Heart left ventricle (tissue), 16 donors: ENCODE results near the gene ATXN2. TPM values are rescaled to one million over a fixed set of nuclear protein-coding genes. Genes with fewer than 3 reads are reported as not detected.
"Not testable (repeated sequence)": the region's sequence is repeated elsewhere in the genome, so short reads cannot be mapped to it uniquely, and the experiment has no call there.

Experiments used
- ATAC-seq, 4 donors: fragments of 200-7000 bp; cut with Tn5 transposase; one replicate each; pipeline ENCODE4 v1.9.1; 2020 to 2022; ENCODE audit warnings: moderate library complexity in 4 of 4, mild to moderate bottlenecking in 3 of 4, moderate number of reproducible peaks in 1 of 4
- DNase-seq, 5 donors: peaks; one replicate each; pipeline ENCODE4 v3.0.0-alpha.2; 2020
- H3K27ac ChIP-seq, 12 donors: fragments of 200-600 bp; sonication (generic) in 4 of 12; one replicate each; pipeline versions ENCODE4 v1.5.0 to v1.8.0; 2016 to 2022; ENCODE audit warnings: mild to moderate bottlenecking in 2 of 12
- H3K27me3 ChIP-seq, 9 donors: fragments of 200-600 bp; sonication (generic) in 2 of 9; one replicate each; pipeline versions ENCODE4 v1.5.1 to v1.8.0; 2016 to 2022; ENCODE audit warnings: mild to moderate bottlenecking in 3 of 9
- H3K36me3 ChIP-seq, 9 donors: fragments of 200-600 bp; sonication (generic) in 2 of 9; one replicate each; pipeline versions ENCODE4 v1.5.0 to v1.8.0; 2018 to 2022; ENCODE audit warnings: mild to moderate bottlenecking in 2 of 9
- H3K4me1 ChIP-seq, 12 donors: fragments of 200-600 bp; sonication (generic) in 4 of 12; one replicate each; pipeline versions ENCODE4 v1.5.0 to v1.8.0; 2016 to 2022; ENCODE audit warnings: mild to moderate bottlenecking in 3 of 12
- H3K4me3 ChIP-seq, 12 donors: fragments of 200-600 bp; sonication (generic) in 4 of 12; one replicate each; pipeline versions ENCODE4 v1.5.0 to v1.8.0; 2017 to 2022; ENCODE audit warnings: mild to moderate bottlenecking in 9 of 12, moderate library complexity in 4 of 12
- H3K9me3 ChIP-seq, 12 donors: fragments of 200-600 bp; sonication (generic) in 4 of 12; one replicate each; pipeline versions ENCODE4 v1.5.0 to v1.8.0; 2016 to 2022; ENCODE audit warnings: mild to moderate bottlenecking in 1 of 12
- POLR2A ChIP-seq, 2 donors: fragments of 450-650 bp; IDR thresholded peaks; one replicate each; pipeline ENCODE4 v1.6.1; 2017; ENCODE audit warnings: antibody characterized with exemption in 2 of 2, mild to moderate bottlenecking in 2 of 2, moderate library complexity in 2 of 2
- WGBS, 4 donors: extraction: QIAGEN DNeasy Blood & Tissue Kit in 2 of 4; methylation state at CpG; one replicate each; pipeline versions ENCODE4 v1.1.5 to v1.1.7; 2013 to 2018; 5-methylcytosine and 5-hydroxymethylcytosine counted together
- intact Hi-C, 10 donors: fragments of 100-400 bp; cut with DNase I; formaldehyde crosslinking; loops; one replicate each; pipeline versions ENCODE4 v1.11.1 to v1.14.2; 2022
- polyA plus RNA-seq, 2 donors: library from polyadenylated mRNA; stranded (reverse); fragments of 200-250 nt; gene quantifications; one replicate each; pipeline ENCODE4 v1.2.3, GENCODE V29; 2013
- total RNA-seq, 9 donors: library from RNA; depleted of rRNA in 2 of 9; stranded (reverse); fragments of >200 nt in 2 of 9; fragmentation: NEBNext Ultra II Directional in 3 of 9; extraction: Animal tissue kit (Norgen Biotek cat#: 25700) in 3 of 9; gene quantifications; one replicate each; pipeline versions ENCODE4 v1.1.0 to v1.2.4, GENCODE V29; 2016 to 2023
- TF ChIP-seq, protein P1 (sequence below), 12 donors: fragments of 200-600 bp; sonication (generic) in 4 of 12; IDR thresholded peaks; one replicate each; pipeline versions ENCODE4 v1.5.0 to v1.8.0; 2018 to 2022; ENCODE audit warnings: antibody characterized with exemption in 12 of 12, mild to moderate bottlenecking in 5 of 12
- donor health status: ischemic (EF 13 %, LVEDD 7.1; RV severe dilation, severe dysfunction).
- donor health status: healthy with polysubstance abuse.
- donor health status: DM: no; HTN: yes; CAD: no.
- donor health status: DM: no; HTN: no; CAD: no.
- donor health status: ischemic (EF 25% LVEDD 6.9; RV normal size, moderate dysfunction).
- donor health status: ischemic (EF 25% LVEDD 5.7; RV mildly dilated, moderate dysfunction).
- donor health status: healthy.
- donor health status: DM: yes; HTN: yes; CAD: no.
- donor health status: ischemic (EF 35%, LVEDD 5.7; RV mildly dilated, moderate dysfunction).
- donor health status: nonischemic (EF 11% LVEDD 7.7; RV severe dilation, severe dysfunction).
- donor health status: DM: yes; HTN: yes; CAD: no.
- donor health status: PGD.
- donor health status: ischemic (EF 29% LVEDD 5.4; RV normal size, mild dysfunction).
- donor health status: nonischemic (EF 23%, LVEDD 6.1; RV moderate dilation, normal function).

The ATXN2 gene
- total and polyA plus RNA-seq, 11 donors = 23.6 to 59.3 (median 46.8) TPM

DNA sequence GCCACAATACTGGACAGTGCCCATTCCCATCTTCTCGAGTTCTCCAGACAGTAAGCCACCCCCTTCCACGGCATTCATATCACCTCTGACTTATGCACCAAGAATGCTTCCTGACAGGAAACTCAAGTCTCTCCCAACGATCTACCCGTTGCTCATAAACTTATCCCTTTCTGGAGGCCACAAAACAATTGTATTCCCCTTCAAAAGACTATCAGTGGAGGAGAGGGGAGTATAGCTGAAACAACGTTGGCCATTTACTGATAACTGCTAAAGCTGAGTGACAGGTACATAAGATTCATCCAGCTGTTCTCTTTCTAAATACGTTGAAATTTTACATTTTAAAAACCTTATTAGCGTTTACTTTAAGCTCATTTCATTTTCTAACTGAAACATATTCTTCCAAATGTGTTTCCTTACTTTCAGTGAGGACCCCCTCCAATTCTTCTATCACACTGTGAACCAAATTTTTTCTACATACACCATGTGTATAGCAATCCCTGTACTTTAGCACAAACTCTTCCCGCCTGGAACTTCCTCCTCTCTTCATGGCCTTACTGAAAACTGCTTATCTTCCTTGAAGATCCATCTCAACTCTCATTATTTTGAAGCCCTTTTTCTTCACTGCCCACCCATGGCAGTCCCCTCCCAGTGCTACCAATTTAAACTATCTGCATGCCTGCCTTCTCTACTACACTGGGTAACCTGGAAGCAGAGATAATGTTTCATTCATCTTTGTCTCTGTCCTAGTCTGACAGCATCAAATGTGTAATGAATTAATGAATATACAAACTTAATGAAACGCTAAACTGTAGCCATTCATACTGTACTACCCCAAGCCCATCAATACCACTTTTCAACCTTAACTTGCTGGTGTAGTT, 28.8 kb downstream of the ATXN2 start:
- peaks cover 0 to 8% (median 0%) of the 10 kb centered on the region in 9 donors for H3K36me3 ChIP-seq
- peak overlapping the region in 1 of 12 donors; percentile 9 for H3K27ac ChIP-seq
- DNase-seq = no peak
- ATAC-seq = peak in 3 of 4 donors; percentile 60 to 81 (median 62)
- H3K27me3 ChIP-seq = no peaks in the 10 kb centered on the region
- H3K4me3 ChIP-seq = no peak overlapping the region
- TF ChIP-seq, protein P1, sequence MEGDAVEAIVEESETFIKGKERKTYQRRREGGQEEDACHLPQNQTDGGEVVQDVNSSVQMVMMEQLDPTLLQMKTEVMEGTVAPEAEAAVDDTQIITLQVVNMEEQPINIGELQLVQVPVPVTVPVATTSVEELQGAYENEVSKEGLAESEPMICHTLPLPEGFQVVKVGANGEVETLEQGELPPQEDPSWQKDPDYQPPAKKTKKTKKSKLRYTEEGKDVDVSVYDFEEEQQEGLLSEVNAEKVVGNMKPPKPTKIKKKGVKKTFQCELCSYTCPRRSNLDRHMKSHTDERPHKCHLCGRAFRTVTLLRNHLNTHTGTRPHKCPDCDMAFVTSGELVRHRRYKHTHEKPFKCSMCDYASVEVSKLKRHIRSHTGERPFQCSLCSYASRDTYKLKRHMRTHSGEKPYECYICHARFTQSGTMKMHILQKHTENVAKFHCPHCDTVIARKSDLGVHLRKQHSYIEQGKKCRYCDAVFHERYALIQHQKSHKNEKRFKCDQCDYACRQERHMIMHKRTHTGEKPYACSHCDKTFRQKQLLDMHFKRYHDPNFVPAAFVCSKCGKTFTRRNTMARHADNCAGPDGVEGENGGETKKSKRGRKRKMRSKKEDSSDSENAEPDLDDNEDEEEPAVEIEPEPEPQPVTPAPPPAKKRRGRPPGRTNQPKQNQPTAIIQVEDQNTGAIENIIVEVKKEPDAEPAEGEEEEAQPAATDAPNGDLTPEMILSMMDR (IDR thresholded peaks at IDR 0.05) = no peak
- no peak for TF ChIP-seq POLR2A (IDR thresholded peaks at IDR 0.05)
- no peaks in the 10 kb centered on the region for H3K9me3 ChIP-seq
- intact Hi-C loops = no loop called here
- peaks cover 0 to 60% (median 34%) of the 10 kb centered on the region in 12 donors for H3K4me1 ChIP-seq
- 26 to 35% (median 29%) methylated on average over 9 of the region's 9 CpGs for WGBS, 4 donors

DNA sequence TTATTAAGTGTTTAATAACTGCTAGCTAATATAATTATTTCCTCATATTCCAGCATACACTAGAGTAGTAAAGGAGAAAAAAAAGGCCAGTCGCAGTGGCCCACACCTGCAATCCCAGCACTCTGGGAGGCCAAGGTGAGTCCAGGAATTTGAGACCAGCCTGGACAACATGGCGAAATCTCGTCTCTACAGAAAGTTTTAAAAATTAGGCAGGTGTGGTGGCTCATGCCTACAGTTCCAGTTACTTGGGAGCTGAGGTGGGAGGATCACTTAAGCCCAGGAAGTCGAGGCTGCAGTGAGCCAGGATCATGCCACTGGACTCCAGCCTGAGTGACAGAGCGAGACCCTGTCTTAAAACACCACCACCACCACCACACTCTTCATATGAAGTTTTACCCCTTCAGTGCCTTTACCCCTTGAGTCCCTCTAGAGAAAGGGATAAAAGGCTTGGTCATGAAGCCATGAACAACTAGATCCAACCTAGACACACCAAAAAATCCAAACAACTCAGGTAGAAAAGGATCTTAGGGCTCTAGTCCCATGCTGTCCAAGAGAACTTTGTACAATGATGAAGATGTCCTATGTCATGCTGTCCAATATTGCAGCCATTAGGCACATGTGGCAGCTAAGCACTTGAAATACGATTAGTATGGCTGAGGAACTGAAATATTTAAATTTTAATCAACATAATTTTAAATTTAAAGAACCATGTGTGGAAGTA, 29.6 kb downstream of the ATXN2 start:
- no peak overlapping the region for H3K27ac ChIP-seq
- no peaks in the 10 kb centered on the region for H3K27me3 ChIP-seq
- intact Hi-C loops = no loop called here
- H3K36me3 ChIP-seq = peaks cover 0 to 16% (median 0%) of the 10 kb centered on the region in 9 donors
- H3K9me3 ChIP-seq = no peaks in the 10 kb centered on the region
- no peak overlapping the region for H3K4me3 ChIP-seq
- peaks cover 0 to 52% (median 27%) of the 10 kb centered on the region in 12 donors for H3K4me1 ChIP-seq
- WGBS, 4 donors = 82 to 85% (median 83%) methylated on average over 6 of the region's 6 CpGs
- TF ChIP-seq POLR2A (IDR thresholded peaks at IDR 0.05) = no peak
- TF ChIP-seq, protein P1 (IDR thresholded peaks at IDR 0.05) = no peak
- no peak for DNase-seq
- peak in 2 of 4 donors; percentile 24 to 31 for ATAC-seq

DNA sequence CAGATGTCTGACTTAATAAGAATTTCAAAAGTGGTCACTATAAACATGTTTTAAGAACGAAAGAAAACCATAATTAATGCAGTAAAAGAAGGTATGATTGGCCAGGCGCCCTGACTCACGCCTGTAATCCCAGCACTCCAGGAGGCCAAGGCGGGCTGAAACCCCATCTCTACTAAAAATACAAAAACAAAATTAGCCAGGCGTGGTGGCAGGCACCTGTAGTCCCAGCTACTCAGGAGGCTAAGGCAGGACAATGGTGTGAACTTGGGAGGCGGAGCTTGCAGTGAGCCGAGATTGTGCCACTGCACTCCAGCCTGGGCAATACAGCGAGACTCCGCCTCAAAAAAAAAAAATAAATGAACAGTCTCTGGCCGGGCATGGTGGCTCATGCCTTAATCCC, 38.3 kb downstream of the ATXN2 start:
- DNase-seq, intact Hi-C loops, H3K27me3 ChIP-seq, H3K27ac ChIP-seq, ATAC-seq, H3K4me3 ChIP-seq, H3K9me3 ChIP-seq: not testable (repeated sequence)
- Histone ChIP-seq H3K36me3 (peaks cover 0 to 13% (median 0%) of the 10 kb centered on the region in 9 donors), H3K4me1 (peaks cover 0 to 58% (median 25%) of the 10 kb centered on the region in 12 donors)
- WGBS, 4 donors = 90 to 94% (median 92%) methylated on average over 10 of the region's 10 CpGs

DNA sequence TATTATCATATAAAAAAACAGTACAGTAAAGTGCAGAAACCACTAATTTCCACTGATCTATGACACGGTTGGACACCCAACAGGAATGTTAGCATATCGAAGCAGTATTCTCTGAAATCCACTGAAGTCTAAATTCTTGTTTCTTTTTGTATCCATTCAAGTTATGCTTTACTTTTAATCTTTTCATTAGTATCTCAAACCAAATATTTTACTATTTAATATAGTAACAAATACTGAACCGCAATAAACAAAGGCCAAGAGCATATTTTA, 41.1 kb downstream of the ATXN2 start:
- WGBS, 4 donors = 88 to 90% (median 89%) methylated on average over 3 of the region's 3 CpGs
- DNase-seq (no peak), ATAC-seq (no peak)
- no peaks in the 10 kb centered on the region for H3K27me3 ChIP-seq
- peaks cover 0 to 3% (median 0%) of the 10 kb centered on the region in 9 donors for H3K36me3 ChIP-seq
- H3K4me1 ChIP-seq = peaks cover 0 to 43% (median 13%) of the 10 kb centered on the region in 12 donors
- no peak overlapping the region for H3K27ac ChIP-seq
- TF ChIP-seq, protein P1 (IDR thresholded peaks at IDR 0.05) = no peak
- TF ChIP-seq POLR2A (IDR thresholded peaks at IDR 0.05) = no peak
- intact Hi-C loops = loop anchor here in 1 of 10 donors (5.0 kb wide), 1 partner anchor 39 kb away; the partner anchor contains the start of gene ATXN2
- H3K9me3 ChIP-seq = peaks cover 0 to 11% (median 0%) of the 10 kb centered on the region in 12 donors
- no peak overlapping the region for H3K4me3 ChIP-seq
